Tibial nerve (tissue), 4 donors: ENCODE results near the gene ARHGAP26. TPM values are rescaled to one million over a fixed set of nuclear protein-coding genes. Genes with fewer than 3 reads are reported as not detected.

ENCODE experiments used
- DNase-seq, 2 donors: peaks; one replicate each; pipeline ENCODE4 v3.0.0-alpha.2; 2019; ENCODE audit warnings: low spot score in 2 of 2
- H3K27ac ChIP-seq, 4 donors: fragments of 200-600 bp; sonication (generic) in 3 of 4; one replicate each; pipeline ENCODE4 v1.5.1; 2017 to 2019; ENCODE audit warnings: mild to moderate bottlenecking in 1 of 4
- H3K27me3 ChIP-seq, 2 donors: fragments of 200-600 bp; sonication (generic) in 1 of 2; one replicate each; pipeline versions ENCODE4 v1.5.1 to v1.6.0; 2017 to 2019
- H3K36me3 ChIP-seq, 3 donors: fragments of 200-600 bp; sonication (generic); one replicate each; pipeline ENCODE4 v1.5.1; 2018 to 2019
- H3K4me1 ChIP-seq, 4 donors: fragments of 200-600 bp; sonication (generic) in 3 of 4; one replicate each; pipeline ENCODE4 v1.5.1; 2017 to 2019
- H3K4me3 ChIP-seq, 4 donors: fragments of 200-600 bp; sonication (generic) in 3 of 4; one replicate each; pipeline ENCODE4 v1.5.1; 2017 to 2019; ENCODE audit warnings: mild to moderate bottlenecking in 1 of 4, moderate library complexity in 1 of 4
- H3K9me3 ChIP-seq, 4 donors: fragments of 200-600 bp; sonication (generic) in 3 of 4; one replicate each; pipeline ENCODE4 v1.5.1; 2017 to 2019
- CTCF ChIP-seq, 5 experiments: fragments of 200-600 bp in 3 of 5; fragments of 450-650 bp in 2 of 5; sonication (generic) in 3 of 5; IDR thresholded peaks; one replicate each; pipeline ENCODE4 v1.5.1; 2016 to 2019; ENCODE audit warnings: antibody characterized with exemption in 5 of 5, mild to moderate bottlenecking in 3 of 5, moderate library complexity in 2 of 5
- EP300 ChIP-seq, 2 donors: sonication (generic); formaldehyde crosslinking; IDR thresholded peaks; one replicate each; pipeline ENCODE4 v1.6.1; 2017; ENCODE audit warnings: antibody characterized with exemption in 2 of 2, mild to moderate bottlenecking in 1 of 2
- POLR2A ChIP-seq, 2 donors: fragments of 450-650 bp; IDR thresholded peaks; one replicate each; pipeline ENCODE4 v1.6.1; 2017; ENCODE audit warnings: antibody characterized with exemption in 2 of 2, mild to moderate bottlenecking in 2 of 2, moderate library complexity in 2 of 2
- WGBS, 2 donors: methylation state at CpG; one replicate each; pipeline ENCODE4 v1.1.5; 2018; 5-methylcytosine and 5-hydroxymethylcytosine counted together
- total RNA-seq, 4 donors: library from RNA; depleted of rRNA; stranded (reverse); fragments of >200 nt; gene quantifications; one replicate each; pipeline ENCODE4 v1.1.0, GENCODE V29; 2016

ARHGAP26 gene
- total RNA-seq, 4 donors from 2014 or later: 33.7 to 77.8 (median 57.8) TPM

- DNase-seq: no peak
- WGBS, 2 donors: 65 to 82% methylated on average over 2 of the region's 2 CpGs
- no peak for TF ChIP-seq EP300 (IDR thresholded peaks at IDR 0.05)
- TF ChIP-seq POLR2A (IDR thresholded peaks at IDR 0.05): no peak
- H3K27ac ChIP-seq: peak overlapping the region in 1 of 4 donors; percentile 35
- H3K9me3 ChIP-seq: no peaks in the 10 kb centered on the region
- no peak overlapping the region for H3K4me3 ChIP-seq
- peaks cover 0 to 5% (median 0%) of the 10 kb centered on the region in 4 donors for H3K4me1 ChIP-seq
- H3K36me3 ChIP-seq: peaks cover 0 to 7% (median 0%) of the 10 kb centered on the region in 3 donors
- H3K27me3 ChIP-seq: no peaks in the 10 kb centered on the region
Observed at GRCh38 chr5:143168171-143168741, 398.1 kb downstream of the ARHGAP26 start.

- no peaks in the 10 kb centered on the region for H3K9me3 ChIP-seq
- peaks cover 0 to 12% (median 0%) of the 10 kb centered on the region in 3 donors for H3K36me3 ChIP-seq
- peak overlapping the region in 1 of 4 donors; percentile 35 for H3K27ac ChIP-seq
- DNase-seq: no peak
- TF ChIP-seq EP300 (IDR thresholded peaks at IDR 0.05) (no peak), CTCF (IDR thresholded peaks at IDR 0.05) (no peak), POLR2A (IDR thresholded peaks at IDR 0.05) (no peak)
- WGBS, 2 donors: 90 to 93% methylated on average over 3 of the region's 3 CpGs
- H3K4me3 ChIP-seq: no peak overlapping the region
- no peaks in the 10 kb centered on the region for H3K27me3 ChIP-seq
- peaks cover 0 to 5% (median 0%) of the 10 kb centered on the region in 4 donors for H3K4me1 ChIP-seq
Observed at GRCh38 chr5:143168921-143169810, 399.0 kb downstream of the ARHGAP26 start.

GRCh38 chr5:143170104-143170503 is 399.9 kb downstream of the ARHGAP26 start:
- Histone ChIP-seq H3K27ac (no peak overlapping the region), H3K9me3 (no peaks in the 10 kb centered on the region), H3K27me3 (no peaks in the 10 kb centered on the region), H3K4me3 (no peak overlapping the region), H3K36me3 (peaks cover 0 to 12% (median 0%) of the 10 kb centered on the region in 3 donors), H3K4me1 (peaks cover 0 to 5% (median 0%) of the 10 kb centered on the region in 4 donors)
- TF ChIP-seq CTCF (IDR thresholded peaks at IDR 0.05) (no peak), EP300 (IDR thresholded peaks at IDR 0.05) (no peak), POLR2A (IDR thresholded peaks at IDR 0.05) (no peak)
- no peak for DNase-seq
- WGBS, 2 donors: 85 to 88% methylated on average over 3 of the region's 3 CpGs

- no peaks in the 10 kb centered on the region for H3K27me3 ChIP-seq
- WGBS, 2 donors: 88 to 94% methylated on average over 2 of the region's 2 CpGs
- peaks cover 0 to 12% (median 0%) of the 10 kb centered on the region in 3 donors for H3K36me3 ChIP-seq
- no peak overlapping the region for H3K4me3 ChIP-seq
- TF ChIP-seq POLR2A (IDR thresholded peaks at IDR 0.05) (no peak), EP300 (IDR thresholded peaks at IDR 0.05) (no peak), CTCF (IDR thresholded peaks at IDR 0.05) (no peak)
- H3K4me1 ChIP-seq: peaks cover 0 to 5% (median 0%) of the 10 kb centered on the region in 4 donors
- no peak for DNase-seq
- no peaks in the 10 kb centered on the region for H3K9me3 ChIP-seq
- H3K27ac ChIP-seq: no peak overlapping the region
Observed at GRCh38 chr5:143170977-143171376, 400.8 kb downstream of the ARHGAP26 start.

- 96% methylated on average over 5 of the region's 5 CpGs for WGBS, 2 donors
- peaks cover 0 to 5% (median 0%) of the 10 kb centered on the region in 4 donors for H3K4me1 ChIP-seq
- no peaks in the 10 kb centered on the region for H3K9me3 ChIP-seq
- peaks cover 0 to 12% (median 0%) of the 10 kb centered on the region in 3 donors for H3K36me3 ChIP-seq
- no peak overlapping the region for H3K4me3 ChIP-seq
- no peak for DNase-seq
- H3K27ac ChIP-seq: no peak overlapping the region
- TF ChIP-seq CTCF (IDR thresholded peaks at IDR 0.05) (no peak), POLR2A (IDR thresholded peaks at IDR 0.05) (no peak), EP300 (IDR thresholded peaks at IDR 0.05) (no peak)
- H3K27me3 ChIP-seq: no peaks in the 10 kb centered on the region
Observed at GRCh38 chr5:143172739-143173138, 402.6 kb downstream of the ARHGAP26 start.
